Non-pigmented ciliary epithelial cell (primary cell): ENCODE results near the gene RC3H2.
"Not testable (repeated sequence)": the region's sequence is repeated elsewhere in the genome, so short reads cannot be mapped to it uniquely, and the experiment has no call there.

Experiments
- DNase-seq: peaks from one replicate; pipeline ENCODE4 v3.0.0-alpha.2; 2010; ENCODE audit warnings: low read depth

The RC3H2 gene

DNA sequence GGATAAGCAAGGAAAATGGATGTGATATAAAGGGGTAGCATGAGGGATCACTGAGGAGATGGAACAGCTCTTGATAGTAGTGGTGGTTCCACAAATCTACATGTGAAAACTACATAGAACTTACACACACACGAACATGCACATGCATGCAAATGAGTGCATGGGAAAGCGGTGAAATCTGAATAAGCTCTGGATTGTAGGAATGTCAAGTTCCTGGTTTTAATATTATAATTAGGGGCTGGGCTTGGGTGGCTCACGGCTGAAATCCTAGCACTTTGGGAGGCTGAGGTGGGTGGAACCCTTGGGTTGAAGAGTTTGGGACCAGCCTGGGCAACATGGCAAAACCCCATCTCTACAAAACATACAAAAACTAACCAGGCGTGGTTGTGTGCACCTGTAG, 63.7 kb downstream of the RC3H2 start:
- DNase-seq, result no peak

DNA sequence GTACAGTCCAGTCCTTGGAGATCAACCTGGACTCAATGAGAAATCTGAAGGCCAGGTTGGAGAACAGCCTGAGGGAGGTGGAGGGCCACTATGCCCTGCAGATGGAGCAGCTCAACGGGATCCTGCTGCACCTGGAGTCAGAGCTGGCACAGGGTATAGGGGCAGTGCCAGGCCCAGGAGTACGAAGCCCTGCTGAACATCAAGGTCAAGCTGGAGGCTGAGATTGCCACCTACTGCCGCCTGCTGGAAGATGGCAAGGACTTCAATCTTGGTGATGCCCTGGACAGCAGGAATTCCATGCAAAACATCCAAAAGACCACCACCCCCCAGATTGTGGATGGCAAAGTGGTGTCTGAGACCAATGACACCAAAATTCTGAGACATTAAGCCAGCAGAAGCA, 66.7 kb downstream of the RC3H2 start:
- DNase-seq, result not testable (repeated sequence)

DNA sequence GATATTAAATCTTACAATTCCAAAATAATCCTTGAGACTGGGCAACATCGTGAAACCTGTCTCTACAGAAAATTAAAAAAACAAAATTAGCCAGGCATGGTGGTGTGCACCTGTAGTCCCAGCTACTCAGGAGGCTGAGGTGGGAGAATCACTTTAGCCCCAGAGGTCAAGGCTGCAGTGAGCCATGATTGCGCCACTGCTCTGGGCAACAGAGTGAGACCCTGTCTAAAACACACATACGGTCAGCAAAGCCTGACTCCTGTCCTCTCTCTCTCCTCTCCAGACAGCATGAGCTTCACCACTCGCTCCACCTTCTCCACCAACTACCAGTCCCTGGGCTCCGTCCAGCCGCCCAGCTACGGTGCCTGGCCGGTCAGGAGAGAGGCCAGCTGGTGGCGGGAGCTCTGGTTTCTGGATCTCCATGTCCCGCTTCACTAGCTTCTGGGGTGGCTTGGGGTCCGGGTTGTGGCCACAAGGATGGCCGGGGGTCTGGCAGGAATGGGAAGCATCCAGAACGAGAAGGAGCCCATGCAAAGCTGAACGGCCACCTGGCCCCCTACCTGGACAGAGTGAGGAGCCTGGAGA, 67.8 kb downstream of the RC3H2 start:
- no peak for DNase-seq

DNA sequence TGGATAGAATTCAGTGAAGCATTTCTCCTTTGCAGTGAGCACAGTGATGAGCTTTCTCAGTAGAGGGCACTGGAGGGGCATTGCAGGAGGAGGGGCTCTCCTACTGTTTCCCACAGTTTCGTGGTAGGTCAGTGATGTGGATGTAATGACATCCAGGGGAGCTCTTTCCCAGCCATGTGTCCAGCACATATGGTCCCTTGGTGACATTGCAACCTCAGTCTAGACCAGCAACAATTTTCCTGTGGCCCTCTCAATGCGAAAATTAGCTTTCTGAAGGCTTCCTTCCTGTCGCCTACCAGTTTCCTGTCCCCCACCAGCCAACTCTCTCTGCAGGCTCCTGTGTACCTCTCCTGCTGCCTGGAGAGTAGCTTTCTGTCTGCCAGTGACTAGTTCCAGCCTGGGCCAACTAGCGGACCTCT, 69.8 kb downstream of the RC3H2 start:
- DNase-seq, result no peak

DNA sequence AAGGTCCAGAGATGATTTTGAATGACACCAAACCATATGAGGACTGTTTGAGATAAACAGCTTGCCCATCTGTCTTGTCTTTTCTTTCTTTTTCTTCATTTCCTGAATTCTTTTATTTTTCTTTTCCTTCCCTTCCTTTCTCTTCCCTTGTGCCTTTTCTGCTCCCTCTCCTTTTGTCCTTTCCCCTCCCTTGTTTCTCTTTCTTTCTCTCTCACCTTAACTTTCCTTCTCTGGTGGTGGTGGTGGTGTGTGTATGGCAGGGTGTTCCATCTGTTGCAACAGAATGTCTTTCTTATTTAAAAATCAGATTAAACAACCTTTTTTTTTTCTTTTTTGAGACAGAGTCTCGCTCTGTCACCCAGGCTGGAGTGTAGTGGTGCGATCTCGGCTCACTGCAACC, 73.0 kb downstream of the RC3H2 start:
- no peak for DNase-seq

DNA sequence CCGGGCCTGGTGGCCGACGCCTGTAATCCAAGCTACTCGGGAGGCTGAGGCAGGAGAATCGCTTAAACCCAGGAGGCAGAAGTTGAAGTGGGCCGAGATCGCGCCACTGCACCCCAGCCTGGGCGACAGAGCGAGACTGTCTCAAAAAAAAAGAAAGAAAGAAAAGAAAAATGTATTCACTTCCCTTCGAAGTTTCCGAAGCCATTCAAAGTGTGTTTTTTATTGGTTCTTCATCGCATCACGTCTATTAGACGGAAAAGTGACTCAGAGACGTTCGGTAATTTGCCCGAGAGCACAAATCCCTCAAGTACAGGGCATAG, 76.2 kb downstream of the RC3H2 start:
- DNase-seq, result not testable (repeated sequence)

DNA sequence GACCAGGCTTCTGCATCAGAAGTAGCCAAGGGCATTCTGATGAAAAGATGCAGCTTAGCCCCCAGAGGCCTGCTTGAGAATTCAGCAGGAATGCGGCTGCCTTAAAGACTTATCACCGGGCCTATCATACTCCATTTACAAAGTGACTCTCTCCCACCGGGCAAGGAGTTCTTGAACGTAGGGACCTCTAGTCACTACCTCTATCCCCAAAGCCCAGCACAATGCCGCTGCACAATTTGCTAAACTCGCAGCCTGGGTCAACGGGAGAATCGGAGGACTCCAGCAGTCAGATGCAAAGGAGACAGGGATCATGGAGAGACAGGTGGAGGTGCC, 77.4 kb downstream of the RC3H2 start:
- no peak for DNase-seq

DNA sequence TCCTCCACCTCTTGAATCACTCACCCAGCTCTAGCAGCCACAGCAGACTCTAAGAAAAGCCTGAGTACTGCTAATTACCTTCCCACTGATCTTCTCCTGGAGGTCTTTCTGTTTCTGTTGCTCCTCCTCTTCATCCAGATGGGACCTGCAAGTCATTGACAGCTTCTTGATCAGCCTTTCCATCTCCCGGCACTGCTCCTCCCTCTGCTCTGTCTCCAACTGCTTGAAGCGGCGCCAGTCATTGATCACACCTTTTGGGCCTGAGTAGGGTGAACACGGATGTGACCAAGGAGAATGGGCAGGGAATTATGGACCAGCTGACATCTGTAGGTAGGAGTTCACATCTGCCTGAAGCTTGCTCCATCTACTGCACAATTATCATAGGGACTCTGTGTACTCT, 82.2 kb downstream of the RC3H2 start:
- DNase-seq, result no peak

DNA sequence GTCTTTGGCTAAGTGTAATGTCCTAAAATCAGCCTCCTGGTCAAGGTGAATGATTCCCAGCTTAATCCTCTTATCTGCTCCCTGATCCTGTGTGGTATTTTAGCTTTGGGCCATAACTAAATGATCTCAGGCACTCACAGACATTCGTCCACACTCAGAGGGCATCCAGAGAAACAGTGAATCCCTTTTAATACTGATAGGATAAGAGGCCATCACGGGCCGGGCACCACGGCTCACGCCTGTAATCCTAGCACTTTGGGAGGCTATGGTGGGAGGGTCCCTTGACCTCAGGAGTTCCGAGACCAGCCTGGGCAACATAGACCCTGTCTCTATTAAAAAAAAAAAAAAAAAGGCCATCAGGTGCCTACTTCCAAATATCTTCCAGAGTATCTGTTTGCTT, 83.1 kb downstream of the RC3H2 start:
- DNase-seq, result no peak

DNA sequence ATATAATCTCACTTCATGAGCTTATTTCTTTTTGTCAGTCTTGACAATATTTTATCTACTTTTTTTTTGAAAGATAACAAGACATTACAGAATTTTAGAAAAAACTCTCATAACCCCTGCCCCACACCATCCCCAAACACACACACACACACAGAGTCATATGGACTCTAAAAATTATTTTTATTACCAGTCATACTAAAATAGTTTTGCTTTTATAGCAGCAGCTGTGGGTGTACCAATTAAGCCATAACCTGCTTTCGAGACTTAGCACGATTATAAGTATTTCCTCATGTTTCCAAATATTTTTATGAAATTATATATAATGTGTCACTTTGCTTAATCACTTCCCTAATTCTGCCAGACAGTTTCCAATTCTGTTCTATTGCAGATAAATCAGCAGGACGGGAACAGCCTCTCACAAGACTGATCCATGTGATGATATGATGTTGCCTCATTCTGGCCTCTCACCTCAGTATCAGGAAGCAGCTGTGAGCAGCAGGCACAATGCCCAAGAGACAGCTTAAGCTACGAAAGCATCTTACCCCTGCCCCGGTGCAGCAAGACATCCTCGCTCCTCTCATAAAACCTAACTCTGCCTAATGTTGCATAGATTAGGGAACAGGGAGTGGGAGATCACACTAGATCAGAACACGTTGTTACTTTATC, 83.7 kb downstream of the RC3H2 start:
- DNase-seq, result no peak

DNA sequence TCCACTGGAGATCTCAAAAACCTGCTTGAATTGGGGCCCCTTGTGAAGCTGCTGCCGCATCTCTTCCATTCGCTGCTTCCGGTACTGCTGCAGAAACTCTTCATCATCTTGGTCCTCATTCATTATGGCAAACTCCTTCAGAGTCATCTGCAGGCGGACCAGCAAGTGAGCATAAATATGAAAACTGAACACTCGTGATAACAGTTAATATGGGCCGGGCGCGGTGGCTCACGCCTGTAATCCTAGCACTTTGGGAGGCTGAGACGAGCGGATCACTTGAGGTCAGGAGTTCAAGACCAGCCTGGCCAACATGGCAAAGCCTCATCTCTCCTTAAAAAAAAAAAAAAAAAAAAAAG, 84.7 kb downstream of the RC3H2 start:
- DNase-seq, result no peak

DNA sequence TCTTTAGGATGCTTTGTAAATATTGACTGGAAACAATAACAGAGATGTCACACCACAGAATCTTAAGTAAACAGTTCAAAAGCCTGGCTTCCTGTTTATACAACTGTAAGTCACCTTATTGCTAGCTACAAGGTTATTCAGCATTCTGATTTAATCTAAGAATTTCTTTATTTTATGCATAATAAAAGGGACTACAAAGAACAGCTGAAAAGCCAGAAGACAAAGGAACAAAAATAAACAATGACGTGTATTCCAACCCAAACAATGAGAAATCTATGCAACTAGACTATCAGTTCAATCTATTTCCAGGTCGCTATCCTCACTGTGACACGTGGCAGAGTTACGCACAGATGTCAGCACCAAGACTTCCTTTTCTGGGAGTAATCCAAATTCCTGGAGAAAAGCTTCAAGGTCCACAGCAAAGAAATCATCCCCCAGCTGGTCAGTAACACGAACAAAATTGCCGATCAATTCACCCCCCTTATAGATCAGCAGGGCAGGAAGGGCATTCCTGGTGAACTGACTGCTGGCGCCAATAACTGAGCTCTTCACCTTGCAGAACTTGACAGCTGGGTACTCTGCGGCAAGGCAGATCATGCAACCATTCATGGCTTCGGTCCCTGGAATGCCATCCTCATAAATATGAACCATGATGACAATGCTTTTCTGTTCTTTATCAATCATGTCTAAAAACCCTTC, 85.2 kb downstream of the RC3H2 start:
- DNase-seq, result no peak

DNA sequence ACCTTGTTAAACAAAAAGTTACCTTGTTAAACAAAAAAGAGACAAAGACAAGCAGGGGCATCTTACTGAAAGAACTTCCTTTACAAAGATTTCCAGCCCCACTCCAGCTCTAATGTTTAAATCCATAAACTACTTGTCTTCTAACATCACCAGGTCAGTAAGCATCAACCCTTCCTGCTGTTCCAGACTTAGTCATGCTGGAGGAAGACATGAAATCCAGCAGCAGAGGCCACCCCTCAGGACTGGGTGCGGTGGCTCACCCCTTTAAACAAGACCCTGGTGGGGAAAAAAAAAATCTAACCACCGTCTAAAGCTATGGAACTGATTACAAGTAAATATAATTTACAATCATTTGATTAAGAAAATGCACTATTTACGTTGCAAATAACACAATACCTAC, 85.8 kb downstream of the RC3H2 start:
- no peak for DNase-seq

DNA sequence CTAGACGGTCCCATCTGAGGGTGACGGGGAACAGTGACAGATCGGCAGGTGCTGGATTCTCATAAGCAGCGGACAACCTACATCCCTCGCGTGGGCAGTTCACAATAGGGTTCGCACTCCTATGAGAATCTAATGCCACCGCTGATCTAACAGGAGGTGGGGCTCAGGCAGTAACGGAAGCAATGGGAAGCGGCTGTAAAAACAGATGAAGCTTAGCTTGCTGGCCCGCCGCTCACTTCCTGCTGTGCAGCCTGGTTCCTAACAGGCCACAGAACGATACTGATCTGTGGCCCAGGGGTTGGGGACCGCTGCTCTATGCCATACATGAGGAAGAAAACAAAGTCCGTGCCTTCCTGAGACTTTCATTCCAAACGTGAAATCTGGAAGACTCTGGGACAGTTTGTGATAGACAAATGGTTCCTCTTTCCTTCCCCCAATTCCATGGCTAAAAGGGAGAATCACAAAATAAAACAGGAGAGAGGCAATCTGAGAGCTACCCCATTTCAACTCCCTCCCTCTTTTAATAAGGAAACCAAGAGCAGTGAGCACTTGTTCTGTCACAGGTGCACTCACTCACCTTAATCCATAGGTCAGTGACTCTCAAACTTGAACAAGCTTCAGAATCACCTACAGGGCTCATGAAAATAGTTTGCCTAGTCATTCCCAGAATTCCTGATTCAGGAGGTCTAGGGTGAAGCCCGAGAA, 88.8 kb downstream of the RC3H2 start:
- DNase-seq, result no peak

DNA sequence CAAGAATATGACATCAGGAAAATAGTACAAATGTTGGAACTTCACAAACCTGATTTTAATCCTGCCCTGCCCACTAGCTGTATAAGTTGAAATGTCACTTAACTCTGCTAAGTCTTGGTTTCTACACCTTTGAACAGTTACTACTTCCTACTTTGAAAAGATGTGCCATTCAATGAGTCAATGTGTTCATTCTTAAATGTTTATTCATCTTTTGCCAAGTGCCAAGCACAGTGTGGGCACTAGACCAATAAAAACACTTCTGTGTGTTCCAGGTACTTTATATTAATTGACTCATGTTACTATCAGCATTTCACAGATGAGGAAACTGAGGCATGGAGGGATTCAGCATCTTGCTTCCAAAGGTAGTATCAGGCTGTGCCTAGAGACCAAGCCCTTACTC, 89.6 kb downstream of the RC3H2 start:
- DNase-seq, result no peak

DNA sequence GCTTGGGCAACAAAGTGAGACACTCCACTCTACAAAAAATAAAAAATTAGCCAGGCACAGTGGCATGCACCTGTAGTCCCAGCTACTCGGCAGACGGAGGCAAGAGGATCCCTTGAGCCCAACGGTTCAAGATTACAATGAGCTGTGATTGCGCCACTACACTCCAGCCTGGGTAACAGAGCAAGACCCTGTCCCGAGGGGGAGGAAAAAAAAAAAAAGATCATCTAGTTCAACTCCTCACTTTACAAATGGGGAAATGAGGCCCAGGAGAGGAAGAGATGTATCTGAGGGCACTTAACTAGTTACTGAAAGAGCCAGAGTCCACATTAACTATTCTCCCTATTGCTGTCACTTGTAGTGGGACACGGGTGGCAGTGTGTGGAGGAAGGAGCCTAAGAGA, 90.6 kb downstream of the RC3H2 start:
- no peak for DNase-seq

DNA sequence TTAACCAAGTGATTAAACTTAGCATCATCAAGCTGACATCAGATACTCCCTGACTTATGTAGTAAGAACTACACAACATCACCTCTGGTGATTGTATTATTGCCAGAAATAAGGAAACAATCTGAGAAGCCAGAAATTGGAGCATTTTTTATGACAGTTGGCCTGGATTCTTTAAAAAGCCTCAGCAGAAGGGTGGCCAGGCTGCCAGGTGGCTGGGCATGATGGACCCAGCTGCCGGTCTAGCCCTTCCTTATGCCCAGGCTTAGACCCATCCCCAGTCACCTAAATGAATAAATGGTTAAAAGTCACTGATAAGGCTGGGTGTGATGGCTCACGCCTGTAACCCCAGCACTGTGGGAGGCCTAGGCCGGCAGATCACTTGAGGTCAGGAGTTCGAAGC, 92.4 kb downstream of the RC3H2 start:
- DNase-seq, result no peak

DNA sequence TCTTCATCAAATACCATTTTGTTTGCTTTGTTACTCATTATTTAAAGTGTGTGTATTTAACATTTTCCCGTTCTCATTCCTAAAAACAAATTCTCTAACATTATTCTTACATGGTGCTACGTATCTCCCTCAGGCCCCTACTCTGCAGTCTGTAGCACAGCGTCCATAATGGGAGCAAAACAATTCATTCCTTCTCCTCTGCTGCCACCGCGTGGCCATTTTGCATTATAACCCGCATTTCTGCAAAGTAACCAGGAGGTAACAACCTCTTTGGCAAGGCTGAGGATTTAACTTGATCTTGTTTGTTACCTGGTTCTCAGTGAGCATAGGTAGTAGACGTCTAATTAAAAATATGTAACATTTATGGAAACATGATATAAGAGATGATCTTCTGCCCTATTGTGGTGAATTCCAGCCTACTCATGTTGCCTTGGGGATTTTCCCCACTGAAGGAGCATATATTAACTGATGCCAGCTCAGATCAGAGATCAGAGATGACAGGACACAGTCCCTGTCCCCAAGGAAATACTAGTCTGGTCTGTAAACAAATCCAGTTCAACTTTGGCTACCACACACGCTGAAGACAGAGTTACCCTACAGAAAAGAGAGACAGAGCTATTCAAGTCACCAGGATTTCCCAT, 94.7 kb downstream of the RC3H2 start:
- DNase-seq, result no peak

DNA sequence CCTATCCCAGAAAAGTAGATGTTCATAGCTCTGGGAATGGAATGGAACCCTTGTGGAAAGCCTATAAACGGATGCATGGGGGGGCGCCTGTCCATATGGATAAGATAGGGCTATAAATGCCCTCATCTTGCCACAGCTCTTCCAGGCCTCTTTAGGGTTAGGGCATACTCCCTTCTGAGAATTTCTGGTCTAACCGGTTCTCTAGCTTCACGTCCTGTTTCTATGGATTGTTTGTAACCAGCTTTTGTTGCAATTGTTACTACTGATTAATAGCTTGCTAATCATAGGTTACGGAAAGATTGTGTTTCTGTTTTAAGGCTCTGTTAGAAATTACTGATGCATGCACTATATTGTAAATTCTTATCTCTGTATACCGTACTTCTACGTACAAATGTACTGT, 95.9 kb downstream of the RC3H2 start:
- DNase-seq, result not testable (repeated sequence)

DNA sequence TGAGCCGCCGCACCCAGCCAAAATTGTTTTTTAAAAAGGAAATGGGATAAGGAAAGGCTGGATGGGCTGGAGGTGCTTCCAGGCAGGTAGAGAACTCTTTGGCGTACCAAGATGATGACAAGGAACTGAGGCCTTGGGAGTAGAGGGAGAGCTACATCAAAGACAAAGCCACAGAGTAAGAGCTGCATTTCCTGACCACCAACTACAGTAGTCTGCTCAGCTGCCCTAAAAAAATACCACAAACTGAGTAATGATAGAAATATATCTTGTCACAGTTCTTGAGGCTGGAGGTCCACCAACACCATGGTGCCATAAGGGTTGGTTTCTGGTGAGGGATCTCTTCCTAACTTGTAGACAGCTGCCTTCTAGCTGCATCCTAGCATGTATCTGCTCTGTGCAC, 97.0 kb downstream of the RC3H2 start:
- DNase-seq, result no peak

DNA sequence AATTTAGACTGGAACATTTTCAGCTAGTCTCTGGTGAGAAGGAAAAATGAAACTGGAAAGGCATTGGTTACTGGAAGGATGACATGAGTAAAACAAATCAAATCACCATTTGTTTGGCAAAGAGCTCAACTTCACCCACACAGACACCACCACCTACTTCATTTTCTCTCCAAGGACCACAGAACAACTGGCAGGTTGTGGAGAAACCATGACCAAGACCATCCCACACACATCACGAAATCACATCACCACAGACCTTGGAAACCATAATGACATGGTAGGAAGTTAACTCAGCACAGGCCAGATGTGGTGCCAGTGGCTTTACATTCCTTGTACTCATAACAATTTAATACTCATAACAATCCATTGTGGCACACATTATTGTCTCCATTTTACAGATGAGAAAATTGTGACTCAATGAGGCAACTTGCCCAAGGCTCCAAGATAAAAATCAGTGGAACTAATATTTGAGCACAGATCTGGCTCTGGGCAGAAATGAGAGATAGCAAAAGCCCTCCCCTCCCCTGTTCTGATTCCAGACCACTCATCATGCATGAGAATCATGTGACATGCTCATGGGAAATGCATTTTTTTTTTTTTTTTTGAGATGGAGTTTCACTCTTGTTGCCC, 97.8 kb downstream of the RC3H2 start:
- no peak for DNase-seq

DNA sequence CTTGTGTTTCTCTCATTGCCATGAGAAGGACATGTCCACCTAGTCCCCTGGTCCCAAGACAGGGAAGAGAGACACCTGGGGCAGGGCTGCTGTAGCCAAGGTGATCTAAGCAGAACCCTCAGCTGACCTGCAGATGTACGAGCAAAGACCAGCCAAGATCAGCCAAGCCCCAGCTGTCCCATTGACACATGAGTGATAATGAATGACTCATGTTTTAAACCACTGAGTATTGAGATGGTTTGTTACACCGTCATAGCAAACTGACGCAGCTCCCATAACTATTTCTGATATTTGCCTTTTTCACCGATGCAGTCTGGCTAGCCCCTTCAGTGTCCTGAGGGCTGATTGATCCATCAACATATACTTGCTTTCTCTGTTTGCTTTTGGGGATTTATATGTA, 98.5 kb downstream of the RC3H2 start:
- no peak for DNase-seq
